Nephron progenitor cell (in vitro differentiated cells): ENCODE measurements around the gene UGT1A3.

ENCODE experiments used
- DNase-seq: peaks from one replicate; pipeline ENCODE4 v3.0.0; 2021
- H3K27ac Mint-ChIP-seq: 2 replicates; pipeline ENCODE4 v1.8.0; 2021; ENCODE audit warnings: mild to moderate bottlenecking, moderate library complexity, mixed read lengths
- H3K27me3 Mint-ChIP-seq: 2 replicates; pipeline ENCODE4 v1.8.0; 2021; ENCODE audit warnings: mild to moderate bottlenecking, low read depth, mixed read lengths; ENCODE audit not compliant: poor library complexity
- H3K36me3 Mint-ChIP-seq: 2 replicates; pipeline ENCODE4 v1.8.0; 2021; ENCODE audit warnings: low read depth, mixed read lengths
- H3K4me1 Mint-ChIP-seq: 2 replicates; pipeline ENCODE4 v1.8.0; 2021; ENCODE audit warnings: mixed read lengths
- H3K4me3 Mint-ChIP-seq: 2 replicates; pipeline ENCODE4 v1.8.0; 2021; ENCODE audit warnings: mild to moderate bottlenecking, moderate library complexity, mixed read lengths
- H3K9me3 Mint-ChIP-seq: 2 replicates; pipeline ENCODE4 v1.8.0; 2021; ENCODE audit warnings: mild to moderate bottlenecking, moderate library complexity, mixed read lengths
- CTCF ChIP-seq: fragments of 200-600 bp; sonication (generic); IDR thresholded peaks from 2 replicates; pipeline ENCODE4 v1.5.0; 2021; ENCODE audit warnings: antibody characterized with exemption

The UGT1A3 gene

GRCh38 chr2:233686928-233687327 is 41.9 kb upstream of the UGT1A3 start:
- TF ChIP-seq CTCF = no peak

GRCh38 chr2:233688341-233688740 is 40.5 kb upstream of the UGT1A3 start:
- peaks cover 5% of the 10 kb centered on the region for H3K27me3 Mint-ChIP-seq
- no peak overlapping the region for H3K27ac Mint-ChIP-seq
- DNase-seq = no peak
- no peaks in the 10 kb centered on the region for H3K9me3 Mint-ChIP-seq
- no peaks in the 10 kb centered on the region for H3K36me3 Mint-ChIP-seq
- no peak for TF ChIP-seq CTCF
- no peaks in the 10 kb centered on the region for H3K4me1 Mint-ChIP-seq
- no peak overlapping the region for H3K4me3 Mint-ChIP-seq

More at GRCh38 chr2:233686928-233687327, 41.9 kb upstream of the UGT1A3 start:
- H3K4me3 Mint-ChIP-seq = no peak overlapping the region
- H3K36me3 Mint-ChIP-seq = no peaks in the 10 kb centered on the region
- DNase-seq = no peak
- H3K27ac Mint-ChIP-seq = no peak overlapping the region
- H3K4me1 Mint-ChIP-seq = no peaks in the 10 kb centered on the region
- no peaks in the 10 kb centered on the region for H3K9me3 Mint-ChIP-seq
- peaks cover 2% of the 10 kb centered on the region for H3K27me3 Mint-ChIP-seq

GRCh38 chr2:233689031-233689430 is 39.8 kb upstream of the UGT1A3 start:
- H3K4me3 Mint-ChIP-seq = no peak overlapping the region
- DNase-seq = no peak

GRCh38 chr2:233689501-233689900 is 39.3 kb upstream of the UGT1A3 start:
- H3K27me3 Mint-ChIP-seq = peaks cover 5% of the 10 kb centered on the region
- H3K9me3 Mint-ChIP-seq = no peaks in the 10 kb centered on the region
- no peak for TF ChIP-seq CTCF
- no peak for DNase-seq
- no peaks in the 10 kb centered on the region for H3K36me3 Mint-ChIP-seq
- H3K4me1 Mint-ChIP-seq = peaks cover 5% of the 10 kb centered on the region
- H3K4me3 Mint-ChIP-seq = no peak overlapping the region
- no peak overlapping the region for H3K27ac Mint-ChIP-seq

More at GRCh38 chr2:233689031-233689430, 39.8 kb upstream of the UGT1A3 start:
- Mint-ChIP-seq H3K9me3 (no peaks in the 10 kb centered on the region), H3K27me3 (peaks cover 5% of the 10 kb centered on the region), H3K4me1 (peaks cover 5% of the 10 kb centered on the region), H3K27ac (no peak overlapping the region), H3K36me3 (no peaks in the 10 kb centered on the region)
- TF ChIP-seq CTCF = no peak

GRCh38 chr2:233690444-233690843 is 38.4 kb upstream of the UGT1A3 start:
- no peak overlapping the region for H3K27ac Mint-ChIP-seq
- no peaks in the 10 kb centered on the region for H3K36me3 Mint-ChIP-seq
- no peak overlapping the region for H3K4me3 Mint-ChIP-seq
- H3K27me3 Mint-ChIP-seq = peaks cover 5% of the 10 kb centered on the region
- DNase-seq = no peak
- TF ChIP-seq CTCF = no peak
- H3K4me1 Mint-ChIP-seq = peaks cover 5% of the 10 kb centered on the region
- no peaks in the 10 kb centered on the region for H3K9me3 Mint-ChIP-seq

- TF ChIP-seq CTCF = no peak
- Mint-ChIP-seq H3K4me3 (no peak overlapping the region), H3K36me3 (no peaks in the 10 kb centered on the region), H3K9me3 (no peaks in the 10 kb centered on the region), H3K27ac (no peak overlapping the region), H3K27me3 (peaks cover 7% of the 10 kb centered on the region), H3K4me1 (peaks cover 5% of the 10 kb centered on the region)
- no peak for DNase-seq
Measured at GRCh38 chr2:233691443-233692433, 37.1 kb upstream of the UGT1A3 start.
